Hepatocyte (in vitro differentiated cells): Measurements from ENCODE around the gene RBFOX2. TPM values are rescaled to one million over a fixed set of nuclear protein-coding genes. Genes with fewer than 3 reads are reported as not detected.

Experiments used
- DNase-seq: peaks from one replicate; pipeline ENCODE4 v3.0.0-alpha.2; 2016; ENCODE audit warnings: low spot score
- H2AFZ ChIP-seq: fragments of 200-600 bp; sonication (generic); 2 replicates; pipeline ENCODE4 v1.6.0; 2016; ENCODE audit warnings: antibody characterized with exemption, mild to moderate bottlenecking
- H3K27ac ChIP-seq: fragments of 200-600 bp; sonication (generic); 2 replicates; pipeline ENCODE4 v1.5.1; 2016; ENCODE audit warnings: mild to moderate bottlenecking
- H3K27me3 ChIP-seq: fragments of 200-600 bp; sonication (generic); 2 replicates; pipeline ENCODE4 v1.6.1; 2016
- H3K36me3 ChIP-seq: fragments of 200-600 bp; sonication (generic); replicated peaks from 2 replicates; pipeline ENCODE4 v1.5.1; 2016; ENCODE audit warnings: low read depth; ENCODE audit not compliant: insufficient read depth
- H3K4me1 ChIP-seq: fragments of 200-600 bp; sonication (generic); 2 replicates; pipeline ENCODE4 v1.5.1; 2016; ENCODE audit warnings: mild to moderate bottlenecking, moderate library complexity; ENCODE audit not compliant: insufficient read depth
- H3K4me2 ChIP-seq: fragments of 200-600 bp; sonication (generic); 2 replicates; pipeline ENCODE4 v1.6.0; 2016
- H3K4me3 ChIP-seq: fragments of 200-600 bp; sonication (generic); 2 replicates; pipeline ENCODE4 v1.5.1; 2016; ENCODE audit warnings: mild to moderate bottlenecking
- H3K79me2 ChIP-seq: fragments of 200-600 bp; sonication (generic); 2 replicates; pipeline ENCODE4 v1.6.0; 2017; ENCODE audit warnings: mild to moderate bottlenecking
- H3K9me2 ChIP-seq: fragments of 200-600 bp; sonication (generic); replicated peaks from 2 replicates; pipeline ENCODE4 v1.6.0; 2017; ENCODE audit warnings: mild to moderate bottlenecking; ENCODE audit not compliant: insufficient read depth
- H3K9me3 ChIP-seq: fragments of 200-600 bp; sonication (generic); 2 replicates; pipeline ENCODE4 v1.5.1; 2016; ENCODE audit warnings: low read depth, mild to moderate bottlenecking
- H4K20me1 ChIP-seq: fragments of 200-600 bp; sonication (generic); 2 replicates; pipeline ENCODE4 v1.6.0; 2016; ENCODE audit warnings: mild to moderate bottlenecking; ENCODE audit not compliant: insufficient read depth, poor library complexity, severe bottlenecking
- EZH2 ChIP-seq: fragments of 200-600 bp; sonication (generic); IDR thresholded peaks from 2 replicates; pipeline ENCODE4 v1.6.1; 2016; ENCODE audit warnings: antibody characterized with exemption, mild to moderate bottlenecking, borderline replicate concordance
- EZH2phosphoT487 ChIP-seq: fragments of 200-600 bp; sonication (generic); IDR thresholded peaks from one replicate; pipeline ENCODE4 v1.6.1; 2018; ENCODE audit warnings: antibody characterized with exemption, mild to moderate bottlenecking, low read depth, moderate library complexity; ENCODE audit not compliant: unreplicated experiment, severe bottlenecking
- WGBS: methylation state at CpG from one replicate; pipeline ENCODE4 v1.1.6; 2016; ENCODE audit warnings: low lambda C conversion rate; ENCODE audit errors: missing lambda C conversion rate; 5-methylcytosine and 5-hydroxymethylcytosine counted together
- polyA plus RNA-seq: library from polyadenylated mRNA; unstranded; fragments of >200 nt; fragmentation: Nextera tagmentation; extraction: Ambion mirVana; gene quantifications from 2 replicates; pipeline ENCODE4 v1.2.1, GENCODE V29; 2016
- total RNA-seq: library from RNA; depleted of rRNA; stranded (reverse); fragments of >200 nt; gene quantifications from 2 replicates; pipeline ENCODE4 v1.2.3, GENCODE V29; 2014
- TF ChIP-seq, protein P1 (sequence below): fragments of 200-600 bp; sonication (generic); IDR thresholded peaks from 2 replicates; pipeline ENCODE4 v1.5.1; 2016; ENCODE audit warnings: antibody characterized with exemption, mild to moderate bottlenecking; ENCODE audit not compliant: poor library complexity

RBFOX2 gene
- total and polyA plus RNA-seq, 2 experiments from 2014 or later: 76.7 to 133 TPM

DNA sequence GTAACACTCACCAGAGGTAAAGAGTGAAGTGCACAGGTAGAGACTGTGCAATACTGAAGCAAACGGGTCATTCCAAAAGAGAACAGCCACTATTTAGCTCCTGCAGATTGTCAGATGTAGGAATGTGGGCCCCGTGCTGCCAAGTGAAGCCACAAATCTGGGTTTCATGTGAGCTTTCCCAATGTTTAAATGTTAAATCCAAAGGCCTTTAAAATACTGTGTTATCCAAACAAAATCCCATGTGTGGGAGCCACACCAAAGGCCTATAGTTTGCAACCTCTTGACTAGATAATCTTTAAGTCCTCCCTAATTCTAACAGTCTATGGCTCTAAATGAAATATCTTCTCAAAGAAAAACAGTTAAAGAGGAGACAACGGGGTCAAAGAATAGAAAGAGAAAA is 43.3 kb downstream of the RBFOX2 start:
- 65% methylated on average over 3 of the region's 3 CpGs for WGBS
- H3K4me2 ChIP-seq: no peak overlapping the region
- H3K4me1 ChIP-seq: peaks cover 27% of the 10 kb centered on the region
- no peaks in the 10 kb centered on the region for H3K36me3 ChIP-seq
- no peaks in the 10 kb centered on the region for H3K9me3 ChIP-seq
- peaks cover 18% of the 10 kb centered on the region for H4K20me1 ChIP-seq
- H3K27ac ChIP-seq: peak overlapping the region; percentile 9
- H3K4me3 ChIP-seq: no peak overlapping the region
- no peak overlapping the region for H2AFZ ChIP-seq
- H3K79me2 ChIP-seq: peaks cover 92% of the 10 kb centered on the region
- no peaks in the 10 kb centered on the region for H3K27me3 ChIP-seq
- DNase-seq: no peak
- TF ChIP-seq EZH2 (no peak), EZH2phosphoT487 (no peak)
- TF ChIP-seq, protein P1, sequence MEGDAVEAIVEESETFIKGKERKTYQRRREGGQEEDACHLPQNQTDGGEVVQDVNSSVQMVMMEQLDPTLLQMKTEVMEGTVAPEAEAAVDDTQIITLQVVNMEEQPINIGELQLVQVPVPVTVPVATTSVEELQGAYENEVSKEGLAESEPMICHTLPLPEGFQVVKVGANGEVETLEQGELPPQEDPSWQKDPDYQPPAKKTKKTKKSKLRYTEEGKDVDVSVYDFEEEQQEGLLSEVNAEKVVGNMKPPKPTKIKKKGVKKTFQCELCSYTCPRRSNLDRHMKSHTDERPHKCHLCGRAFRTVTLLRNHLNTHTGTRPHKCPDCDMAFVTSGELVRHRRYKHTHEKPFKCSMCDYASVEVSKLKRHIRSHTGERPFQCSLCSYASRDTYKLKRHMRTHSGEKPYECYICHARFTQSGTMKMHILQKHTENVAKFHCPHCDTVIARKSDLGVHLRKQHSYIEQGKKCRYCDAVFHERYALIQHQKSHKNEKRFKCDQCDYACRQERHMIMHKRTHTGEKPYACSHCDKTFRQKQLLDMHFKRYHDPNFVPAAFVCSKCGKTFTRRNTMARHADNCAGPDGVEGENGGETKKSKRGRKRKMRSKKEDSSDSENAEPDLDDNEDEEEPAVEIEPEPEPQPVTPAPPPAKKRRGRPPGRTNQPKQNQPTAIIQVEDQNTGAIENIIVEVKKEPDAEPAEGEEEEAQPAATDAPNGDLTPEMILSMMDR: no peak
- no peaks in the 10 kb centered on the region for H3K9me2 ChIP-seq

DNA sequence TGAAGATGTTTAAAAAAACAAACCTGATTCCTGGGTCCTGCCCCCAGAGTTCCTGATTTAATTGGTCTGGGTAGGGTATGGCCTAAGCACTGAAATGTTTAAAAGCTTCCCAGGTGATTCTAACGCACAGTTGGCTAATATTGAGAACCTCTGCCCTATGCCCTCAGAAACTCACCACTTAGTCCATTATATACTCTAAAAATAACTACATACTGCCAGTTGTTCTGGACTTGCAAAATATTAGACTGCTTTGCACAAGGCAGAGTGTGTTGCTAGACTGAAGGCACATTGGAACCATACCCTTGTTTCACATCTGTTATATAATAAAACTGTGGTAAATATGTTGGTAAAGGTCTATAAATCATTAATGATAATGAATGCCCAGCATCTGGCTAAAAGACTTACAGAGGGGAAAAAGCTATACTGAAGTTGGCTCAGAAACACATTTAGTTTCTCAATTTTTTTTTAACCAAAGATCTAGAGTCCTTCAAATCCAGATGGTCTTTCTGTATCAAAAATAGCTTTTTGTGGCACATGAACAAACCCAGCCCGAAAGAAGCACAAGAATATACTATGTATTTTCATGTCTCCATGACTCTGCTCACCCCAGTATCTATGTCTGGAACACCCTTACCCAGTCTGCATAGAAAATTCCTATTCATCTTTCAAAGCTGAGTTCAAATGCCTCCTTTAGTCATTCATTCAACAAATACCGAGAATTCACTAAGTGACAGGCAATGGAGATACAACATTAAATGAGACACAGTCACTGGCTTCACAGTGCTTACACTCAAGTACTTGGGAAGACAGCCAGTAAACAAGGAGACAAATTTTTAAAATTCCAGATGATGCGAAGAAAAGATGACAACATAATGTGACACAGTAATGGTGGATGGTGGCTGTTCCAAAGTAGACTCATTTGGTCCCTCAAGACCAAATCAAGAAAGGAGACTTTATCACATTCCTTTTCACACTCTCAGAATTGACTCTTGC is 44.1 kb downstream of the RBFOX2 start:
- Histone ChIP-seq H3K27ac (peak overlapping the region; percentile 9), H3K9me3 (no peaks in the 10 kb centered on the region), H3K4me3 (no peak overlapping the region), H3K27me3 (no peaks in the 10 kb centered on the region), H3K79me2 (peaks cover 92% of the 10 kb centered on the region), H2AFZ (no peak overlapping the region), H3K9me2 (no peaks in the 10 kb centered on the region), H3K36me3 (no peaks in the 10 kb centered on the region), H3K4me1 (peaks cover 27% of the 10 kb centered on the region), H4K20me1 (peaks cover 18% of the 10 kb centered on the region), H3K4me2 (no peak overlapping the region)
- no peak for TF ChIP-seq EZH2phosphoT487
- TF ChIP-seq, protein P1: no peak
- TF ChIP-seq EZH2: no peak
- WGBS: 93% methylated on average over 4 of the region's 4 CpGs
- DNase-seq: no peak

DNA sequence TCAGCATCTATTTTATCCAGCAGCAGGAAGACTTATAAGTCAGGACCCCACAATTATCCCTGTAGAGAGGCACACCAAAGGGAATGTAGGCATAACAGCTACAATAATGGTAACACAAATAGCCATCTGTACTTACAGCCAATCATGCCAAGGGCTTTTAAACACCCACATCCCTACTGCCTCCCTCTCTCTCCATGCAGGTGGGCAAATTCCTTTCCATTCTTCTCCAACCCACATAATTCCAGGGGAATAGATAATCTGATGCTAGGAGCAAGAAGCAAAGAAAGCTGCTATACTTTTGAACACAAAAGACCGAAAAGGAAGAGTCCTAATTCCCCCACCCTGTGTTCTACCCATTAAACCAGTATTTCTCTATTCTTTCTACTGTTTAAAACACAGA is 46.7 kb downstream of the RBFOX2 start:
- H3K4me1 ChIP-seq: peaks cover 14% of the 10 kb centered on the region

More for the DNA sequence above, 46.7 kb downstream of the RBFOX2 start:
- Histone ChIP-seq H3K27ac (no peak overlapping the region), H3K9me2 (no peaks in the 10 kb centered on the region), H3K4me3 (no peak overlapping the region), H3K79me2 (peaks cover 97% of the 10 kb centered on the region), H3K9me3 (no peaks in the 10 kb centered on the region), H4K20me1 (peaks cover 14% of the 10 kb centered on the region), H2AFZ (no peak overlapping the region), H3K27me3 (no peaks in the 10 kb centered on the region), H3K36me3 (no peaks in the 10 kb centered on the region), H3K4me2 (no peak overlapping the region)
- TF ChIP-seq EZH2phosphoT487 (no peak), EZH2 (no peak)
- TF ChIP-seq, protein P1: no peak
- DNase-seq: no peak
- WGBS: 92% methylated on average over 1 of the region's 1 CpG
